Stimulated activated CD8-positive, alpha-beta memory T cell treated with anti-CD3 and anti-CD28 coated beads, Interleukin-12 subunit alpha, Interleukin-12 subunit beta, amount 100 ng/mL, for 24 hours (primary cell): ENCODE results near the gene PIK3R2.
A peak's percentile ranks its signal among the peaks of the same experiment; 100 is the strongest.

ENCODE experiments used
- DNase-seq: peaks from one replicate; pipeline ENCODE4 v3.0.0-alpha.2; 2020; ENCODE audit errors: extremely low read depth

The PIK3R2 gene

DNA sequence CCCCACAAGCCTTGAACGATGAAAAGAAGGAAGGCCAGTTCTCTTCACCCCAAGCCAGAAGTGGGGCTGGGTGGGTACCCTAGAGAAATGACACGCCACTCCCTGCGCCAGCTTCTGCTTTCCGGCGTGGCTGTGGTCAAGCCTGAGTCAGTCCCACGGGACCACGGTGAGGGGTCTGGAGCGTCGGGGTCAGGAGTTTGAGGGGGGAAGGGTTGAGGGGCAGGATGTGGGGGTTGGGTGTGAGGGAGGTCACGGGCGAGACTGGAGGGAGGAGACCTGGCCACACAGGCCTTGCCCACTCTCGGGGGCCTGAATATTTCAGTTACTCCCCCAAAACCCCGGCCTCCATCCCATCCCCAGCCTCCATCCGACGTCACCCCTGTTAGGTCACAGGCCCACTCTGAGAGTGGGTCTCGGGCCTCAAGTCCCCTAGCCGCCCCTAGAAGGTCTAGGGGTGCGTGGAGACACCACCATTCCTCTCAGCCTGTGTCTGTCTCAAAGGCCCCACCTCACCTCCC is 20.1 kb downstream of the PIK3R2 start:
- no peak for DNase-seq

DNA sequence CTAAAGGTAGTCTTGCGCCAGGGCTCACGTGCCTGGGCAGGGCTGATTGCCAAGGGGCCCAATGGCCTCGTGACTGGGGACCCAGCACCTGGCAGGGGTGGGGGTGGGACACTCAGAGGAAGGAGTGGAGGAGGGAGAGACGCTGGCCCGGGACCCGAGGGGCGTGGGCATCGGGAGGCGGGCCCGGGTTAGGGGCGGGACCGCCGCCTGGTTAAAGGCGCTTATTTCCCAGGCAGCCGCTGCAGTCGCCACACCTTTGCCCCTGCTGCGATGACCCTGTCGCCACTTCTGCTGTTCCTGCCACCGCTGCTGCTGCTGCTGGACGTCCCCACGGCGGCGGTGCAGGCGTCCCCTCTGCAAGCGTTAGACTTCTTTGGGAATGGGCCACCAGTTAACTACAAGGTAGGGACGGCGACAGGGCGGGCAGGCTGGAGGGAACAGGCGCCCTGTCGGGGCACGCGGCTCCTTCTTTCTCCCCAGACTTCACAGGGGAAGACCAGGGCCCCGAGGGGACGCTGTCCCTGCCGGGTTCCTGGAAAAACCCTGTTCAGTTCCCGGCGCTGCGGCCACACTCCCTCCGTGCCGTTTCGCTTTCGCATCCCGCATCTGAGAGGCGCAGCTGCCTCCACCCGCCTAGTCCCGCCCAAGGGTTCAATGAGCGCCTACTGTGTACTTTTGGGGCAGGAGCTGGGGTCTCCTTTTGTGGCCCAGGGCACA is 20.8 kb downstream of the PIK3R2 start, which contains the start of gene IFI30:
IFI30 (plus strand) TSS at position 242 of the 717 bp plus-strand sequence; CDS start at position 271, 29 bp downstream.
- no peak for DNase-seq

DNA sequence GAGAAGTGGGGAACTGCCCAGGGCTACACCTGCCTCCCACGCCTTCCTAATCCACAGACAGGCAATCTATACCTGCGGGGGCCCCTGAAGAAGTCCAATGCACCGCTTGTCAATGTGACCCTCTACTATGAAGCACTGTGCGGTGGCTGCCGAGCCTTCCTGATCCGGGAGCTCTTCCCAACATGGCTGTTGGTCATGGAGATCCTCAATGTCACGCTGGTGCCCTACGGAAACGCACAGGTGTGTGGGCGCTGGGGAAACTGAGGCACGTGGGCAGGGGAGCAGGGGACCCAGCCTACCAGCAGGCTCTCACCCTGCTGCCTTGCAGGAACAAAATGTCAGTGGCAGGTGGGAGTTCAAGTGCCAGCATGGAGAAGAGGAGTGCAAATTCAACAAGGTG is 22.0 kb downstream of the PIK3R2 start:
- no peak for DNase-seq

DNA sequence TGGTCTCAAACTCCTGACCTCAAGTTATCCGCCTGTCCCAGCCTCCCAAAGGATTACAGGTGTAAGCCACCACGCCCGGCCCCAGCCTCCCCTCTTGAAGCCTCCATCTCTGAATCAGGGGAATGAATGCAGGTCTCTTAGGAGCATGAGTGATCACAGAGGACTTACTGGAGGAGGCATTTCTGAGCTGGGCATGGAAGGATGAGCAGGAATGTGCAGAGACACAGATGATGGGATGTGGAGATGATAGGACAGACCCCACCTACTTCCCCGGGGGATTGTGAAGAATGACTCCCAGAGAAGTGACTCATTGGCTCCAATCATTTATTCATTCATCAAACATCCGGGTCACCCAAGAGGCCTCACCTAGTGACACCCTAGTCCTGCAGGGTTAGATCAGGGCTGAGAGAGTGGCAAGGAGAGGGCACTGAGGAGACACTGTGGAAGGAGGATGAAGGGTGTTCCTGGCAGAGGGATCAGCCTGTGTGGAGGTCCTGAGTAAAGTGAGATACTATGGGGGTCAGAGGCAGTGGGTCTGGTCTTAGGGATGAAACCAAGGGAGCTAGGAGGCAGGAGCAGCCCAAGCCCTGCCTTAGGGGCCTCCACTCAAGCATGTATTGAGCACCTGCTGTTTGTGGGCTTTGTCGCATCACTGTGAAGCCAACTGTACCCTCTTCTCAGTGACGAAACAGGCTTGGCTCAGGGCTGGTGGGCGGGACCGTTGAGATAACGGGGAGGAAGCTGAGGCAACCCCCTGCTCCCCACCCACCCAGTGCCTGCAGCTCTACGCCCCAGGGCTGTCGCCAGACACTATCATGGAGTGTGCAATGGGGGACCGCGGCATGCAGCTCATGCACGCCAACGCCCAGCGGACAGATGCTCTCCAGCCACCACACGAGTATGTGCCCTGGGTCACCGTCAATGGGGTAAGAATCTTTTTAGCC is 23.7 kb downstream of the PIK3R2 start:
- no peak for DNase-seq

DNA sequence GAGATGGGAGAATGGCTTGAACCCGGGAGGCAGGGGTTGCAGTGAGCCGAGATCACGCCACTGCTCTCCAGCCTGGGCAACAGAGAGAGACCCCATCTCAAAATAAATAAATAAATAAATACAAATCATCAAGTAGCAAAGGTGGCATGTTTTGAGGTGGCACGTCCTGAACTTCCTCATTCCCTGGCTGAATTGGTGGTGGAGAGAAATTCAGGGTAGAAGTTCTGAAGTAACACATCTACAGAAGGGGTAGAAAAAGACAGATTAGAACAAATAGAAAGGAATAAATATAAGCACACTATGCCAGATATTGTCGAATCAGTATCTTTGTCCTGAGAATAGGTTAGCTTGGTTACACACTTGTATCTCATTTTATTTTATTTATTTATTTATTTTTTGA is 27.0 kb downstream of the PIK3R2 start:
- DNase-seq = no peak

DNA sequence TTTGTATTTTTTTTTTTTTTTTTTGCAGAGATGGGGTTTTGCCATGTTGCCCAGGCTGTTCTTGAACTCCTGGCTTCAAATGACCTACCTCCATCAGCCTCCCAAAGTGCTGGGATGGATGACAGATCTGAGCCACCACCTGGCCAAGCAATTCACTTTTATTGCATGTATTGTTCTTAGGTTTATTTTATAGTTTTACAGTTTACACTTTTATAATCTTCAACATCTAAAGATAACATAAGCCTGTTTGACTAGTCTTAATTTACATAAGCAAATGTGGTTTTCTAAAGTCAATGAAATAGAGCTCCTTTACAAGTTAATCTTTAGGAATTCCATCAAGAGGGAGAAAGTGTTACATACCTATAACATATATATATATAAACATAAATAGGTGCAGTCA is 30.6 kb downstream of the PIK3R2 start:
- DNase-seq = no peak

DNA sequence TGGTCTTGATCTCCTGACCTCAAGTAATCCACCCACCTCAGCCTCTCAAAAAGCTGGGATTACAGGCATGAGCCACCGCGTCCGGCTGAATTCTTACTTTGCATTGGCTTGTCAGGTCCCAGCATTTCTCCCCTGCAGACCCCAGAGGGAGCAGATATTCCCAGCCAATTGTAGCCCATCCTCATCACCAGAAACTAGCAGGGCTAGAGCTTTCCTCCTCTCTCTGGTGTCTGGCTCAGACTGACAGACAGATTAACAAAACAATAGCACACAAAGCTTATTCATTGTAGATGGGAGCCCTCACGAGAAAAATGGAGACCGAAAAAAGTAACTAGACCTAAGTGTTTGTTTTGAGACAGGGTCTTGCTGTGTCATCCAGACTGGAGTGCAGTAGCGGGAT is 32.6 kb downstream of the PIK3R2 start:
- no peak for DNase-seq

DNA sequence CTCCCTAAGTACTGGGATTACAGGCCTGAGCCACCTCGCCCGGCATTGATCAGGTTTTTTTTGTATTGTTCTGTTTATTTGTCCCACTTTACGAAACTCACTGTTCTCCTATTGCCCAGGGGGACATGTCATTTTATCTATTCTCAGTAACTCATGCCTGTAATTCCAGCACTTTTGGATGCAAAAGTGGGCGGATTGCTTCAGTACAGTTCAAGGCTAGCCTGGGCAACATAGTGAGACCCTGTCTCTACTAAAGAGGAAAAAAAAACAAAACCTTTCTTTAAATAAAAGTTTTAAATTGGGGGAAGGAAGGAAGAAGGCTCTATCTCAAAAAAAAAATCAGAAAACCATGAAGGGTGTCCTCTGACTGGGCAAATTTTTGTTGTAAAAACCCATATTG is 37.3 kb downstream of the PIK3R2 start:
- no peak for DNase-seq

DNA sequence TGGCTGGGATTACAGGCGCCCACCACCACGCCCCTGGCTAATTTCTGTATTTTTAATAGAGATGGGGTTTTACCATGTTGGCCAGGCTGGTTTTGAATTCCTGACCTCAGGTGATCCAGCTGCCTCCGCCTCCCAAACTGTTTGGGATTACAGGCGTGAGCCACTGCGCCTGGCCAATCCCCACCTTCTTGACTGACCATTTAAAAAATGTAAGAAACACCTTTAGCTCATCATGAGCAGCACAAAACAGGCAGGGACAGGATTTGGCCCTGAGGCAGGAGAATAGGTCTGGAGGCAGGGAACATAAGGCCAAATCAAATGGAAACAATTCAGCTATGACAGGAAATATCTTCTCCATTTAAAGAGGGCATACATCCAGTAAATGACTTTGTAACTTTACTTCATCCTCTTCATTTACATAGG is 38.7 kb downstream of the PIK3R2 start:
- DNase-seq = no peak

DNA sequence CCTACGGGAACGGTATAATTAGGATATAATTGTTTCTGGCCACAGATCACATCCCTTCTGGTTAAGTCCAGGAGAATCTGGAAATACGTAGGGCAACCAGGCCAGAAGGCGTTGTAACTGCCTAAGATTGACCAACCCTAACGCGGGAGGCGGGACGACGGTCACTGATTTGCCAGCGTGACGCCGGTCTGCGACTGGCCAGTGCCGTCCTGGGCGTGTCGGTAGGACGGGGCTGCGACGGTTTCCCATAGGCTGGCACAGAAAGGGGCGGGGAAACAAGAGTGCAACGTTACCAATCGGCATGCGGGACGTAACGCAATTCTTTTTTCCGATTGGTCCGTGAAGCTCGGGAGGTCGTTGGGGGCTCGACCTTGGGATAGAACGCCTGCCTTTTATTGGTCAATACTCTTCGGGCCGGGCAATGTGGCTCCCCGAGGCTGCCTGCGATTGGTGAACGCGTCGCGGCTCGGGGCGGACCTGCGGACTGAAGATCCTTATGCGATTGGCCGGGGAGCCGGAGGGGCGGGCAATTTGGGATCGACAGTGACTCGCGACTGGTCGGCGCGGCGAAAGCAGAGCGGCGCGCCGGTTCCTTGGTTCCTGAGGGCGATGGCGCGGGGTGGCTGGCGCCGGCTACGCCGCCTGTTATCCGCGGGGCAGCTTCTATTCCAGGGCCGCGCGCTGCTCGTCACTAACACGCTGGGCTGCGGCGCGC is 39.9 kb downstream of the PIK3R2 start, which contains the start of gene MPV17L2:
MPV17L2 (plus strand) TSS at position 546 of the 715 bp plus-strand sequence; CDS start at position 610, 64 bp downstream.
- DNase-seq = peak; percentile 97

DNA sequence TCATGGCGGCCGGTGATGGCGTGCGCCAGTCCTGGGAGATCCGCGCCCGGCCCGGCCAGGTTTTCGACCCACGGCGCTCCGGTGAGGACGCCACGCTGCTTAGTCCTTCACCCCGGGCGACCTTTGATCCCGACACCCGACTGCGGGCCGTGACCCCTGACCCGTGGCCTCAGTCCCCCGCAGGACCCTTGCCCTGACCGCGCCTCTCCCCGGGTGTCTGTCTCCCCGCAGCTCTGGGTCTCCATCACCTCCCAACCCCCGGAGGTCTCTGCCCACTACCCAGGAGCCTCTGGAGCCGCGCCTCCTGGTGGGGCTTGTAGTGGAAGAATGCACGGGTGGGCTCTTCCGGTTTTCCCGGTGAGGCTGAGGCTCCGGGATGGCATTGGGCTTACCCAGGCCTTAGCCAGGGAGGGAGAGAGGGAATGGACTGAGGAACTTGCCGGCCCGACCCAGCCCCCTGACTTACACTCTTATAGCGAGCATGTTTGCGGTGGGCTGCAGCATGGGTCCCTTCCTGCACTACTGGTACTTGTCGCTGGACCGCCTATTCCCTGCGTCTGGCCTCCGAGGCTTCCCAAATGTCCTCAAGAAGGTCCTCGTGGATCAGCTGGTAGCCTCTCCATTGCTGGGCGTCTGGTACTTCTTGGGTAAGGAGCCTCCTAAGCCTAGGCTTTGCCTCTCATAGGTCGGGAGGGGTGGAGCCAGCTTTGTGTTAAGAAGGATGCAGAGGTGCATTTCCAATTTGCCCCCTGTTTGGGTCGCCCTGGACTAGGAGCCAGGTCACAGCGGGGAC is 40.6 kb downstream of the PIK3R2 start:
- no peak for DNase-seq

DNA sequence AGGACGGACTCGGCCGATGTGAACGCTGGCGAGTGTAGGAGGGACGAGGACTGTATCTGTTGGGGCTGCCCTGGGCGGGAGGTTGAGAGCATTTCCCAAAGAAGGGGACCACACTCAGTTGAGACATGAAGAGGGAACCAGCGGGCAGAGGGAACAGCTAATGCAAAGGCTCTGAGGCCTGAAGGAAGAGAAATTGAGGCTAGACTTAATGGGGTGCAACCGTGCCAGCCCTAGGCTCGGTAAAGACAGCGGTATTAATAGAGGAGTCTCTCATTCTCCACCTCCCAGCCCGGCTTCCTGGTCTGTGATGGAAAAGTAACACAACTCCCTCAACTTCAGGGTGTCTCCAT is 41.2 kb downstream of the PIK3R2 start:
- no peak for DNase-seq

DNA sequence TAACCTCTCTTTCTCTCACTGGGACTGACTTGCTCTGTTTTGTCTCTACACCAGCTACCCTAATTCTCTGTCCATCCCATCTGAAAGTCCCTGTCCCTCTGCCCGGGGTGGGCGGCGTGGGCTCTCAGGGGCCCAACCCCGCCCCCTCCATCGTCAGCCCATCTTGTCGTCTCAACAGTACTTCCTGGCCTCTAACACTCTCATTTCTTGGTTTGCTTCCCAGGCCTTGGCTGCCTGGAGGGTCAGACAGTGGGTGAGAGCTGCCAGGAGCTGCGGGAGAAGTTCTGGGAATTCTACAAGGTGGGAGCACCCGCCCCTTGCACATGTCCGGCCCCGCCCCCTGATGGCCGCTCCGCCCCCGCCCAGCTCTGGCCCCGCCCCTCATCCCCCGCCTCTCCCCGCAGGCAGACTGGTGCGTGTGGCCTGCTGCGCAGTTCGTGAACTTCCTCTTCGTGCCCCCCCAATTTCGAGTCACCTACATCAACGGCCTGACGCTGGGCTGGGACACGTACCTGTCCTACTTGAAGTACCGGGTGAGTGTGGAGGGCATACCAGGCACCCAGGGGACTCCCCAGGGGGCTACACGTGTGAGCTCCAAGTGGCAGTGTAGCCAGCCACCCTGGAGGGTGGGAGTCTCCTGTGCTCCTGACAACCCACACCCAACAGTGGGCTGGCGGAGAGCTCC is 41.7 kb downstream of the PIK3R2 start:
- no peak for DNase-seq

DNA sequence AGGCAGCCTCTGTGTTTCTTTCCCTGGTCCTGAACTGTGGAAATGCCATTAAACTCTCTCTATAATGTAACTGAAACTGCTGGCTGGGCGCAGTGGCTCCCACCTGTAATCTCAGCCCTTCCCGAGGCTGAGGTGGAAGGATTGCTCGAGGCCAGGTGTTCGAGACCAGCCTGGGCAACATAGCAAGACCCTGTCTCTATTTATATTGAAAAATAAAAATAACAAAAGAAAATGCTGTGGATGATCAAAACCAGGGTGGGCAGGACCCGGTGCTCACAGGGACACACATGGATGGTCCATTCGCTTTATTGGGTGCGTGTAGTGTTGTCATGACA is 43.5 kb downstream of the PIK3R2 start:
- DNase-seq = no peak

DNA sequence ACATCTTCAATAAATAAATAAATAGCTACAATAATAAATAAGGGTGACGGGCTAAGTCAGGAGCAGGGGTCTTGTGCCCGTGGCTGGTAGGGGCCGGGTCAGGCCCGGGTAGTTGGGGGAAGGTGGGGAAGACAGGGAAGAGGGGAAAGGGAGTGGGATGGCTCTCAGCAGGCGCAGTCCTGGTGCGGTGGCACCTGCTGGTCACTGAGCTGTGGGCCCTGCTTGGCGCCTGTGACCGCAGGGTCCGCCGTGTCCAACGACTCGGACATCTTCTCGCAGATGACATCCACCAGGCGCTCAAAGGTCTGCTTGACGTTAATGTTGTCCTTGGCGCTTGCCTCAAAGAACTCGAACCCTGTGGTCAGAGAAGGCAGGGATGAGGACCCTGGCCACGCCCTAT is 44.3 kb downstream of the PIK3R2 start:
- DNase-seq = no peak

DNA sequence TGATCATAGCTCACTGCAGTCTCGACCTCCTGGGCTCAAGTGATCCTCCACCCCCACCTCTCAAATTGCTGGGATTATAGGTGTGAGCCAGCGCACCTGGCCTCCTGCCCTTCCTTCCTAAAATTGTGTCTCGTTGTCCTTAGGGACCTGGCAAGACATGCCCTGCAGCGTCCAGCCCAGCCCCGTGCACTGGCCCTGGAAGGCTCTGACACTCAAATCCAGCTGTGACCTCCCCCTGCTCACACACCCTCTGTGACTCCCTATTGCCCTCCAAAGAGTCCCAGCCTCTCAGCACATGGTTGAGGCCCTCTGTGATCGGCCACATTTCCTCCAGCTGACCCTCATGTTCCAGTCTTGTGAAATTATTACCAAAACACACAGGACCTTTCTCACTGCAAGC is 45.0 kb downstream of the PIK3R2 start:
- DNase-seq = no peak

DNA sequence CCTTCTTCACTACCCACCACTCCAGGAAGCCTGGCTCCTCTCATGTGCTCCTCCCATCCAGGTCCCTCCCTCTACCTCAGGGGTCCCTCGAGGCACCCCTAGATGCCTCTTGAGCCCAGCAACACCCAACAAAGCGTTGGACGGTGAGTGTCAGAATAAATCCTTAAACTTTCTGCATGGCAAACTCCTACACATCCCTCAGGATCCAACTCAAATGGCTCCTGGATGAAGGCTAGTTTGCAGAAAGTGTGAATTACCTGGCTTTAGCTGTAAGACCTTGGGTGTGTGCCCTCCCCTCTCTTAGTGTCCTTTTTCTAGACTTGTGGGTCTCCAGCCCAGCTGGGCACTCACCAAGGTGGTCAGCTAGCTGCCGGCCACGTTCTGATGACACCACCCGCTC is 45.4 kb downstream of the PIK3R2 start:
- no peak for DNase-seq

DNA sequence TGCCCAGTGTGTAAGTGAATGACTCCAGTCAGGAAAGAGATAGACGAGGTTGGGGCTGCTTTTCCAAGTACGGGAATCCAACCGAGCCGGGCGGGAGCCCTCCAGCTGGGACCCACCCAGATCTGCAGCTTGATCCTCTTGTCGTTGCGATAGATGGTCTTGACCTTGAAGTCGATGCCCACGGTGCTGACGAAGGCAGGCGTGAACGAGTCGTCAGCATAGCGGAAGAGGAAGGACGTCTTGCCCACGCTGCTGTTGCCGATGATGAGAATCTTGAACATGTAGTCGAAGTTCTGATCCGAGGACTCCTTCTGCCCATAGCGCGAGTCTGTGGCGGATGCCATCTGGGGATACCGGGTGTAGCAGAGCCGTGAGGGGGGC is 49.4 kb downstream of the PIK3R2 start:
- DNase-seq = no peak

DNA sequence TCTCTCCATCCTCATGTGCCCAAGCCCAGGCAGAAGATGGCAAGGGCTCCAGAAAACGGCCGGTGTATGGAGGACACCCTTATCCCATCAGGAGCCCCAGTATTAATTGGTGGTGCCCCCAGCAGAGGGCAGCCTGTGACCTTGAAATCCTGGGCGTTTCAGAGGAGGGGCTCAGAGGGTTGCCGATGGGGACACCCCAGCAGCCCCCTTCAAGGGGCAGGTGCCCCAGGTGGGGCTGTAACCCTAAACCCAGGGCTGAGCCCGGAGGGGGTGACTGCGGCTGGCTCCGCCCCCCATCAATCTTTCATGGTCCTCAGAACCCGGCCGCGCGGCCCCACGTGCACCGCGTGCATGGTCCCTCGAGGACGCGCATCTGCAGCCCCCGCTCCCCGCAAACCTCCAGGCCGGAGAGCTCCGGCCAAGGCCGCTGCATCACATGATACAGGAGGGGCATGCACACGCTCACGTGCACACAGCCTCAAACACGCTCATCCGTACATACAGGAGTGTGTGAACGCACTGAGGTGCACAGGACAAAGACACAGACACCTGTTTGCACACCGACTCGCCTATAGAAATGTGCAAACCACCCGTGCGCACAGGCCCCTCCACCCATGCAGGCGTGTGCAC is 49.9 kb downstream of the PIK3R2 start:
- no peak for DNase-seq

DNA sequence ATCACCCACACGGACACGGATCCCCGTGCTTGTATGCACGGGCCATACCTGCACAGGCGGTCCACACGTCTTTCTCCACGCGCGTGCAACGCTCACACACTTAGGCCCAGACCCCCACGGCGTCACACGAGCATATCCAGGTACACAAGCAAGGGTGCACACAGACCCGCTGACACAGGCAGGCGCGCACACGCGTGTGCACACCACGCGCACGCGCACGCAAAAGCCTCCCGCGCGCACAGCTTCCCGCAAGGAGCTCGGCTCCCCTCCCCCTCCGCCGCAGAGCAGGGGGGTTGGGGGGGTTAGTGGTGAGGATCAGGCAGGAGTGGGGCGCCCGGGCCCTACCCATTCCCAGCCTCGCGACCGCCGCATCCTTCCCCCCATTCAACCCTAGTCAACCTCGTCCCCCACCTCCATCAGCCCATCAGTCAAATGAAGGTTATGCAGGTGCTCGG is 50.5 kb downstream of the PIK3R2 start:
- DNase-seq = no peak
